ENCODE results near the gene BCL7A.

DNA sequence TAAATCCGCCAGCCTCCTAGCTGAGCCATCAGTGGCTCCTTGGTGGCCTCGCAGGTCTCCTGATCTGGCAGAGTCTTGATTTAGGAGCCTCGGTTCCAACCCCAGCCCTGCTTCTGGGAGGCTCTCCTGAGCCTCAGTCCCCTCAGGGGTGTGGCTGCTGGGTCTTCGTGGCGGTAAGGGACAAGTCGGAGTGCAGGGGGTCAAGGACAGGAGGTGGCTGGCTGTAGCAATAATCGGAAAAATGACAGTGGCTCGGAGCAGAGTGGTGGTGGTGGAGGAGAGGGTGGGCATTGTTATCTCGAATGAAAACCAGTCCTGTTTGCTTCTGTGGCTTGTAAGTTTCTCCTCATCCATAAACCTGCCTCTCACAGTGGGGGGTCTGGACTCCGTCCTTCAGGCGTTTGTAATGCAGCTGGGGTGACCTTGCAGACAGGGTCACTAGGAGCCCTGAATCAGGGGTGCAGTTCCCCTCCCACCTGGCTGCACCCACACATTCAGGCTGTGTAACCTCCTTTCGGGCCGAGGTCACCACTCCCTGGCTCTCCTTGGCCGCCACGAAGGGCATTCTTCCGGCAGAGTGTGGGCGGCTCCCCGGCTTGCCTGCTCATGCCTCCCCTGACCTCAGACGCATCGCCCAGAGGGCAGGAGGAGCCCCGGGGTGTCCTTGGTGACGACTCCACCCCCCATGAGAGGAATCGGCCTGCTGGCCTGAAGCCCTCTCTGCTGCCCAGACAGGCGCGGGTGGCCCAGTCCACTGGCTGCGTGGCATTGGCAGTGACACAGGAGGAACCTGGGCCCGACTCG, 8.1 kb downstream of the BCL7A start:
- TF ChIP-seq, protein P1, sequence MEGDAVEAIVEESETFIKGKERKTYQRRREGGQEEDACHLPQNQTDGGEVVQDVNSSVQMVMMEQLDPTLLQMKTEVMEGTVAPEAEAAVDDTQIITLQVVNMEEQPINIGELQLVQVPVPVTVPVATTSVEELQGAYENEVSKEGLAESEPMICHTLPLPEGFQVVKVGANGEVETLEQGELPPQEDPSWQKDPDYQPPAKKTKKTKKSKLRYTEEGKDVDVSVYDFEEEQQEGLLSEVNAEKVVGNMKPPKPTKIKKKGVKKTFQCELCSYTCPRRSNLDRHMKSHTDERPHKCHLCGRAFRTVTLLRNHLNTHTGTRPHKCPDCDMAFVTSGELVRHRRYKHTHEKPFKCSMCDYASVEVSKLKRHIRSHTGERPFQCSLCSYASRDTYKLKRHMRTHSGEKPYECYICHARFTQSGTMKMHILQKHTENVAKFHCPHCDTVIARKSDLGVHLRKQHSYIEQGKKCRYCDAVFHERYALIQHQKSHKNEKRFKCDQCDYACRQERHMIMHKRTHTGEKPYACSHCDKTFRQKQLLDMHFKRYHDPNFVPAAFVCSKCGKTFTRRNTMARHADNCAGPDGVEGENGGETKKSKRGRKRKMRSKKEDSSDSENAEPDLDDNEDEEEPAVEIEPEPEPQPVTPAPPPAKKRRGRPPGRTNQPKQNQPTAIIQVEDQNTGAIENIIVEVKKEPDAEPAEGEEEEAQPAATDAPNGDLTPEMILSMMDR (IDR thresholded peaks at IDR 0.05): no peak
- TF ChIP-seq ZFX (IDR thresholded peaks at IDR 0.05; ENCODE audit: borderline replicate concordance): no peak
